Liver (tissue), 9 donors: Measurements from ENCODE around the gene PPP6C. TPM values are rescaled to one million over a fixed set of nuclear protein-coding genes. Genes with fewer than 3 reads are reported as not detected.

Experiments used
- DNase-seq: peaks from one replicate; pipeline ENCODE4 v3.0.0-alpha.2; 2017; ENCODE audit warnings: low spot score
- H3K27ac ChIP-seq, 2 donors: one replicate each; pipeline ENCODE4 v1.7.0; 2013; ENCODE audit warnings: inconsistent platforms in 2 of 2, low read length in 2 of 2, control low read depth in 1 of 2, low read depth in 1 of 2, mild to moderate bottlenecking in 1 of 2
- H3K27me3 ChIP-seq, 4 donors: one replicate each; pipeline versions ENCODE4 v1.6.1 to v1.7.0; 2013; ENCODE audit warnings: low read length in 3 of 4, inconsistent platforms in 1 of 4, mild to moderate bottlenecking in 1 of 4, moderate library complexity in 1 of 4; ENCODE audit not compliant: control insufficient read depth in 4 of 4, insufficient read depth in 4 of 4
- H3K36me3 ChIP-seq, 4 donors: one replicate each; pipeline versions ENCODE4 v1.6.1 to v1.7.0; 2013; ENCODE audit warnings: low read length in 3 of 4, mild to moderate bottlenecking in 3 of 4, low read depth in 1 of 4, moderate library complexity in 1 of 4; ENCODE audit not compliant: control insufficient read depth in 4 of 4, insufficient read depth in 3 of 4
- H3K4me1 ChIP-seq, 4 donors: one replicate each; pipeline versions ENCODE4 v1.6.1 to v1.7.0; 2013; ENCODE audit warnings: low read length in 3 of 4, mild to moderate bottlenecking in 3 of 4, moderate library complexity in 1 of 4; ENCODE audit not compliant: control insufficient read depth in 4 of 4, insufficient read depth in 4 of 4
- H3K4me3 ChIP-seq, 3 donors: one replicate each; pipeline versions ENCODE4 v1.6.1 to v1.7.0; 2013; ENCODE audit warnings: low read length in 3 of 3, control low read depth in 1 of 3, low read depth in 1 of 3, mild to moderate bottlenecking in 1 of 3
- H3K9ac ChIP-seq, 2 donors: one replicate each; pipeline ENCODE4 v1.7.0; 2013; ENCODE audit warnings: low read length in 2 of 2, mild to moderate bottlenecking in 2 of 2, moderate library complexity in 2 of 2, control low read depth in 1 of 2, low read depth in 1 of 2
- H3K9me3 ChIP-seq, 4 donors: one replicate each; pipeline versions ENCODE4 v1.6.1 to v1.7.0; 2013; ENCODE audit warnings: low read length in 3 of 4; ENCODE audit not compliant: control insufficient read depth in 4 of 4
- EGR1 ChIP-seq, 2 donors: IDR thresholded peaks; 2 replicates each; pipeline ENCODE4 v1.6.1; 2016 to 2018; ENCODE audit warnings: antibody characterized with exemption in 2 of 2, low read depth in 2 of 2
- FOXA2 ChIP-seq: IDR thresholded peaks from 2 replicates; pipeline ENCODE4 v1.6.1; 2016; ENCODE audit warnings: antibody characterized with exemption
- GABPA ChIP-seq, 2 donors: IDR thresholded peaks in 1 of 2; conservative IDR thresholded peaks in 1 of 2; 2 replicates each; pipeline ENCODE4 v1.6.1; 2016; ENCODE audit warnings: antibody characterized with exemption in 2 of 2, mild to moderate bottlenecking in 1 of 2, moderate library complexity in 1 of 2
- HNF4A ChIP-seq, 2 donors: conservative IDR thresholded peaks; 2 replicates each; pipeline ENCODE4 v1.6.1; 2016; ENCODE audit warnings: antibody characterized with exemption in 2 of 2, mild to moderate bottlenecking in 2 of 2
- HNF4G ChIP-seq: IDR thresholded peaks from 2 replicates; pipeline ENCODE4 v1.6.1; 2016; ENCODE audit warnings: antibody characterized with exemption
- JUND ChIP-seq, 2 donors: IDR thresholded peaks; 2 replicates each; pipeline ENCODE4 v1.6.1; 2016; ENCODE audit warnings: antibody characterized with exemption in 2 of 2
- NR2F2 ChIP-seq: IDR thresholded peaks from 2 replicates; pipeline ENCODE4 v1.6.1; 2016; ENCODE audit warnings: antibody characterized with exemption
- RAD21 ChIP-seq, 2 donors: IDR thresholded peaks; 2 replicates each; pipeline ENCODE4 v1.6.1; 2016; ENCODE audit warnings: antibody characterized with exemption in 2 of 2, mild to moderate bottlenecking in 2 of 2
- RXRA ChIP-seq, 2 donors: IDR thresholded peaks; 2 replicates each; pipeline ENCODE4 v1.6.1; 2017 to 2018; ENCODE audit warnings: antibody characterized with exemption in 2 of 2, mild to moderate bottlenecking in 1 of 2
- SP1 ChIP-seq: IDR thresholded peaks from 2 replicates; pipeline ENCODE4 v1.6.1; 2018; ENCODE audit warnings: antibody characterized with exemption, mild to moderate bottlenecking
- TAF1 ChIP-seq: conservative IDR thresholded peaks from 2 replicates; pipeline ENCODE4 v1.6.1; 2016; ENCODE audit warnings: antibody characterized with exemption, mild to moderate bottlenecking
- YY1 ChIP-seq: IDR thresholded peaks from 2 replicates; pipeline ENCODE4 v1.6.1; 2016; ENCODE audit warnings: antibody characterized with exemption, mild to moderate bottlenecking
- WGBS: extraction: QIAGEN DNeasy Blood & Tissue Kit; methylation state at CpG from one replicate; pipeline ENCODE4 v1.1.7; 2013; 5-methylcytosine and 5-hydroxymethylcytosine counted together
- polyA plus RNA-seq, 2 donors: library from polyadenylated mRNA; stranded (reverse) in 1 of 2; unstranded in 1 of 2; fragments of 200-250 nt in 1 of 2; fragments of >200 nt in 1 of 2; fragmentation: Nextera tagmentation in 1 of 2; extraction: Ambion mirVana in 1 of 2; gene quantifications; one replicate each; pipeline versions ENCODE4 v1.2.1 to v1.2.3, GENCODE V29; 2013 to 2015
- total RNA-seq, 2 donors: library from RNA; depleted of rRNA; stranded (reverse); fragments of >200 nt; gene quantifications; one replicate each; pipeline ENCODE4 v1.2.3, GENCODE V29; 2014
- TF ChIP-seq, protein P1 (sequence below): IDR thresholded peaks from 2 replicates; pipeline ENCODE4 v1.6.1; 2016; ENCODE audit warnings: antibody characterized with exemption, mild to moderate bottlenecking
- TF ChIP-seq, protein P2 (sequence below): fragments of 150-350 bp; IDR thresholded peaks from 2 replicates; pipeline ENCODE4 v1.5.1; 2017; ENCODE audit warnings: improper control_type of control experiment, low read depth, low read length; ENCODE audit not compliant: missing input control
- TF ChIP-seq, protein P3 (sequence below): IDR thresholded peaks from 2 replicates; pipeline ENCODE4 v1.6.1; 2016; ENCODE audit warnings: antibody characterized with exemption
- TF ChIP-seq, protein P4 (sequence below): IDR thresholded peaks from 2 replicates; pipeline ENCODE4 v1.6.1; 2016; ENCODE audit warnings: antibody characterized with exemption
- TF ChIP-seq, protein P5 (sequence below): IDR thresholded peaks from 2 replicates; pipeline ENCODE4 v1.6.1; 2016; ENCODE audit warnings: antibody characterized with exemption
- donor health status: healthy.
- donor health status: healthy.
- donor health status: healthy.
- donor health status: healthy.
- donor health status: healthy.

PPP6C gene
- total and polyA plus RNA-seq, 4 donors: 10.1 to 14.8 (median 12.2) TPM

DNA sequence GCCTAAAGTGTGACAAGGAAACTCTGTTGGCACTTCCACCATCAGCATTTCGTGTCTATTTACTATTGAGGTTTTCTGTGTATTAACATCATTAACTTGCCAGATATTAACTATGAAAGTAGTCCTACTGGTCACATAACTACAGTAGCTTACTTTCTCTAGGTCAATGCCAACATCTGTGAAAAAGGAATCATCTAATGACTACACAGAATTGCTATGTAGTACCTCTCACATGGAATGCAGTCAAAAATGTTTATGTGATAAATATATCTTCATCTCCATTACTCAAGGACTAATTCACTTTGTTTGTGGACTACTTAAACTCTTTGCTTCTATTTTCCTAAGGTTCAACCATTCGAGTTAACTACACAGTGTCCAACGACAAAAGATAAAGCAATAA is 48.4 kb downstream of the PPP6C start:
- no peaks in the 10 kb centered on the region for H3K9me3 ChIP-seq
- H3K27me3 ChIP-seq: no peaks in the 10 kb centered on the region
- TF ChIP-seq, protein P1, sequence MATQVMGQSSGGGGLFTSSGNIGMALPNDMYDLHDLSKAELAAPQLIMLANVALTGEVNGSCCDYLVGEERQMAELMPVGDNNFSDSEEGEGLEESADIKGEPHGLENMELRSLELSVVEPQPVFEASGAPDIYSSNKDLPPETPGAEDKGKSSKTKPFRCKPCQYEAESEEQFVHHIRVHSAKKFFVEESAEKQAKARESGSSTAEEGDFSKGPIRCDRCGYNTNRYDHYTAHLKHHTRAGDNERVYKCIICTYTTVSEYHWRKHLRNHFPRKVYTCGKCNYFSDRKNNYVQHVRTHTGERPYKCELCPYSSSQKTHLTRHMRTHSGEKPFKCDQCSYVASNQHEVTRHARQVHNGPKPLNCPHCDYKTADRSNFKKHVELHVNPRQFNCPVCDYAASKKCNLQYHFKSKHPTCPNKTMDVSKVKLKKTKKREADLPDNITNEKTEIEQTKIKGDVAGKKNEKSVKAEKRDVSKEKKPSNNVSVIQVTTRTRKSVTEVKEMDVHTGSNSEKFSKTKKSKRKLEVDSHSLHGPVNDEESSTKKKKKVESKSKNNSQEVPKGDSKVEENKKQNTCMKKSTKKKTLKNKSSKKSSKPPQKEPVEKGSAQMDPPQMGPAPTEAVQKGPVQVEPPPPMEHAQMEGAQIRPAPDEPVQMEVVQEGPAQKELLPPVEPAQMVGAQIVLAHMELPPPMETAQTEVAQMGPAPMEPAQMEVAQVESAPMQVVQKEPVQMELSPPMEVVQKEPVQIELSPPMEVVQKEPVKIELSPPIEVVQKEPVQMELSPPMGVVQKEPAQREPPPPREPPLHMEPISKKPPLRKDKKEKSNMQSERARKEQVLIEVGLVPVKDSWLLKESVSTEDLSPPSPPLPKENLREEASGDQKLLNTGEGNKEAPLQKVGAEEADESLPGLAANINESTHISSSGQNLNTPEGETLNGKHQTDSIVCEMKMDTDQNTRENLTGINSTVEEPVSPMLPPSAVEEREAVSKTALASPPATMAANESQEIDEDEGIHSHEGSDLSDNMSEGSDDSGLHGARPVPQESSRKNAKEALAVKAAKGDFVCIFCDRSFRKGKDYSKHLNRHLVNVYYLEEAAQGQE: no peak
- no peak for TF ChIP-seq GABPA (IDR thresholded peaks at IDR 0.05 in 1 of 2, conservative IDR thresholded peaks at IDR 0.05 in 1 of 2)
- TF ChIP-seq TAF1: no peak
- no peak for TF ChIP-seq NR2F2
- no peak for TF ChIP-seq FOXA2
- TF ChIP-seq, protein P2, sequence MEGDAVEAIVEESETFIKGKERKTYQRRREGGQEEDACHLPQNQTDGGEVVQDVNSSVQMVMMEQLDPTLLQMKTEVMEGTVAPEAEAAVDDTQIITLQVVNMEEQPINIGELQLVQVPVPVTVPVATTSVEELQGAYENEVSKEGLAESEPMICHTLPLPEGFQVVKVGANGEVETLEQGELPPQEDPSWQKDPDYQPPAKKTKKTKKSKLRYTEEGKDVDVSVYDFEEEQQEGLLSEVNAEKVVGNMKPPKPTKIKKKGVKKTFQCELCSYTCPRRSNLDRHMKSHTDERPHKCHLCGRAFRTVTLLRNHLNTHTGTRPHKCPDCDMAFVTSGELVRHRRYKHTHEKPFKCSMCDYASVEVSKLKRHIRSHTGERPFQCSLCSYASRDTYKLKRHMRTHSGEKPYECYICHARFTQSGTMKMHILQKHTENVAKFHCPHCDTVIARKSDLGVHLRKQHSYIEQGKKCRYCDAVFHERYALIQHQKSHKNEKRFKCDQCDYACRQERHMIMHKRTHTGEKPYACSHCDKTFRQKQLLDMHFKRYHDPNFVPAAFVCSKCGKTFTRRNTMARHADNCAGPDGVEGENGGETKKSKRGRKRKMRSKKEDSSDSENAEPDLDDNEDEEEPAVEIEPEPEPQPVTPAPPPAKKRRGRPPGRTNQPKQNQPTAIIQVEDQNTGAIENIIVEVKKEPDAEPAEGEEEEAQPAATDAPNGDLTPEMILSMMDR: no peak
- TF ChIP-seq RAD21 (IDR thresholded peaks at IDR 0.05): no peak
- TF ChIP-seq, protein P3, sequence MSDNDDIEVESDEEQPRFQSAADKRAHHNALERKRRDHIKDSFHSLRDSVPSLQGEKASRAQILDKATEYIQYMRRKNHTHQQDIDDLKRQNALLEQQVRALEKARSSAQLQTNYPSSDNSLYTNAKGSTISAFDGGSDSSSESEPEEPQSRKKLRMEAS: no peak
- TF ChIP-seq JUND (IDR thresholded peaks at IDR 0.05): no peak
- TF ChIP-seq, protein P4, sequence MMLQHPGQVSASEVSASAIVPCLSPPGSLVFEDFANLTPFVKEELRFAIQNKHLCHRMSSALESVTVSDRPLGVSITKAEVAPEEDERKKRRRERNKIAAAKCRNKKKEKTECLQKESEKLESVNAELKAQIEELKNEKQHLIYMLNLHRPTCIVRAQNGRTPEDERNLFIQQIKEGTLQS: no peak
- TF ChIP-seq, protein P5, sequence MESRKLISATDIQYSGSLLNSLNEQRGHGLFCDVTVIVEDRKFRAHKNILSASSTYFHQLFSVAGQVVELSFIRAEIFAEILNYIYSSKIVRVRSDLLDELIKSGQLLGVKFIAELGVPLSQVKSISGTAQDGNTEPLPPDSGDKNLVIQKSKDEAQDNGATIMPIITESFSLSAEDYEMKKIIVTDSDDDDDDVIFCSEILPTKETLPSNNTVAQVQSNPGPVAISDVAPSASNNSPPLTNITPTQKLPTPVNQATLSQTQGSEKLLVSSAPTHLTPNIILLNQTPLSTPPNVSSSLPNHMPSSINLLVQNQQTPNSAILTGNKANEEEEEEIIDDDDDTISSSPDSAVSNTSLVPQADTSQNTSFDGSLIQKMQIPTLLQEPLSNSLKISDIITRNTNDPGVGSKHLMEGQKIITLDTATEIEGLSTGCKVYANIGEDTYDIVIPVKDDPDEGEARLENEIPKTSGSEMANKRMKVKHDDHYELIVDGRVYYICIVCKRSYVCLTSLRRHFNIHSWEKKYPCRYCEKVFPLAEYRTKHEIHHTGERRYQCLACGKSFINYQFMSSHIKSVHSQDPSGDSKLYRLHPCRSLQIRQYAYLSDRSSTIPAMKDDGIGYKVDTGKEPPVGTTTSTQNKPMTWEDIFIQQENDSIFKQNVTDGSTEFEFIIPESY: no peak
- no peak for TF ChIP-seq RXRA (IDR thresholded peaks at IDR 0.05)
- TF ChIP-seq SP1: no peak
- no peak for TF ChIP-seq EGR1 (IDR thresholded peaks at IDR 0.05; ENCODE audit: low read depth in 2 of 2)
- TF ChIP-seq YY1: no peak
- TF ChIP-seq HNF4A (conservative IDR thresholded peaks at IDR 0.05): no peak
- TF ChIP-seq HNF4G: no peak
- H3K27ac ChIP-seq: no peak overlapping the region
- WGBS: 91% methylated on average over 3 of the region's 3 CpGs
- H3K4me1 ChIP-seq: peaks cover 3 to 14% (median 11%) of the 10 kb centered on the region in 4 donors
- DNase-seq: no peak
- H3K36me3 ChIP-seq: peaks cover 0 to 2% (median 0%) of the 10 kb centered on the region in 4 donors
- H3K9ac ChIP-seq: no peak overlapping the region
- no peak overlapping the region for H3K4me3 ChIP-seq
